Effector memory CD4-positive, alpha-beta T cell (primary cell): ENCODE measurements around the gene FBN1.

Experiments used
- DNase-seq, 3 donors: peaks; one replicate each; pipeline ENCODE4 v3.0.0-alpha.2; 2020
- H3K27ac ChIP-seq: 2 replicates; pipeline ENCODE4 v1.7.0; 2013; ENCODE audit warnings: mild to moderate bottlenecking, low read length, moderate library complexity; ENCODE audit not compliant: insufficient read depth, poor library complexity, severe bottlenecking
- H3K27me3 ChIP-seq: replicated peaks from 2 replicates; pipeline ENCODE4 v1.7.0; 2013; ENCODE audit warnings: mild to moderate bottlenecking, low read length; ENCODE audit not compliant: insufficient read depth, control insufficient read depth, poor library complexity, severe bottlenecking
- H3K36me3 ChIP-seq: 2 replicates; pipeline ENCODE4 v1.7.0; 2013; ENCODE audit warnings: mild to moderate bottlenecking, low read length, moderate library complexity; ENCODE audit not compliant: control insufficient read depth, insufficient read depth
- H3K4me1 ChIP-seq: 2 replicates; pipeline ENCODE4 v1.7.0; 2013; ENCODE audit warnings: low read length, mild to moderate bottlenecking; ENCODE audit not compliant: control insufficient read depth, insufficient read depth, poor library complexity, severe bottlenecking
- H3K4me3 ChIP-seq: 2 replicates; pipeline ENCODE4 v1.7.0; 2013; ENCODE audit warnings: low read length, low read depth, mild to moderate bottlenecking; ENCODE audit not compliant: insufficient read depth, poor library complexity, severe bottlenecking
- H3K9me3 ChIP-seq: 2 replicates; pipeline ENCODE4 v1.7.0; 2013; ENCODE audit warnings: mild to moderate bottlenecking, low read length, moderate library complexity; ENCODE audit not compliant: control insufficient read depth

FBN1 gene

GRCh38 chr15:48532946-48533345 lies 112.6 kb downstream of the FBN1 start:
- Histone ChIP-seq H3K27ac (no peak overlapping the region), H3K36me3 (no peaks in the 10 kb centered on the region)

GRCh38 chr15:48530528-48530927 lies 115.0 kb downstream of the FBN1 start:
- Histone ChIP-seq H3K9me3 (no peaks in the 10 kb centered on the region), H3K27ac (no peak overlapping the region), H3K4me1 (no peaks in the 10 kb centered on the region), H3K4me3 (no peak overlapping the region), H3K36me3 (no peaks in the 10 kb centered on the region), H3K27me3 (no peaks in the 10 kb centered on the region)
- no peak for DNase-seq

More at GRCh38 chr15:48532946-48533345, 112.6 kb downstream of the FBN1 start:
- no peak overlapping the region for H3K4me3 ChIP-seq
- H3K4me1 ChIP-seq: no peaks in the 10 kb centered on the region
- DNase-seq: no peak
- no peaks in the 10 kb centered on the region for H3K27me3 ChIP-seq
- no peaks in the 10 kb centered on the region for H3K9me3 ChIP-seq

DNA sequence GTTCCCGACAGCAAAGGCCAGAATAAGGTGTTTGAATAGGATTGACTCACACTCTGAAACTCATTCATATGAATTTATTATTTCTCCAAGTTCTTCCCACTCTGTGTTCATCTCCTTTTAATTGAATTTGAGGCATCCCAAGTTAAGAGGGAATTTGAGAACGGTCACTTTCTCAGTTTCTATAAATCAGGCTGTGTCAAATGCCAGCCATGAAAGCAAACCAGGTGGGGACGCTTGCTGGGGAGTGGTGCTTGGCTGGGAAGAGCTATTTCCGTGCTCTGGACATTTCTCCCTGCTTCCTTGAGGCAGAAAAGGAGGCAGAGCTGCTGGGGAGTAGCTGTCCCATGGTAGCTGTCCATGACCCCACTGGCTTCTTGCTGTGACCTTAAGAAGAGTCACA lies 116.6 kb downstream of the FBN1 start:
- Histone ChIP-seq H3K4me3 (no peak overlapping the region), H3K27ac (no peak overlapping the region), H3K36me3 (no peaks in the 10 kb centered on the region), H3K4me1 (no peaks in the 10 kb centered on the region), H3K27me3 (no peaks in the 10 kb centered on the region), H3K9me3 (no peaks in the 10 kb centered on the region)
- DNase-seq: no peak

DNA sequence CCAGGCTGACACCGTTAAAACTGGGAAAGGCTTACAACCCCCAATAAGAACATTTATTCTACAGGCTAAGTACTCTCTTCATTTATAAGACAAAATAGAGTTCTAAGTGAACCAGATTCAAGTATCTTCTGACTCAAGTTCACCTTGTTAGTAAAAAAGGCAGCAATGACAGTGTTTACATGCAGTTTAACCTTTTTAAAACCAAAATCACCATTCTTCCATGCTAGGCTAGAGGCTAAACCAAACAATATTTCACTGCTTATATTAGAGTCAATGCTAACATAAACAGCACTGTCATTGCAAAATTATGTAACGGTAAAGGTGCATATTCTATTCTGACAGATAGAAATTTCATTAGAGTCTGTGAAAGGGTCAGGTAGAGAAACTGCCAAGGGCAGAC lies 118.0 kb downstream of the FBN1 start:
- Histone ChIP-seq H3K27ac (no peak overlapping the region), H3K4me3 (no peak overlapping the region), H3K27me3 (no peaks in the 10 kb centered on the region), H3K36me3 (no peaks in the 10 kb centered on the region), H3K4me1 (no peaks in the 10 kb centered on the region), H3K9me3 (no peaks in the 10 kb centered on the region)
- DNase-seq: no peak

- Histone ChIP-seq H3K27me3 (no peaks in the 10 kb centered on the region), H3K4me1 (no peaks in the 10 kb centered on the region), H3K27ac (no peak overlapping the region), H3K9me3 (no peaks in the 10 kb centered on the region), H3K4me3 (no peak overlapping the region), H3K36me3 (no peaks in the 10 kb centered on the region)
- DNase-seq: no peak
Measured at GRCh38 chr15:48522911-48523310, 122.6 kb downstream of the FBN1 start.

DNA sequence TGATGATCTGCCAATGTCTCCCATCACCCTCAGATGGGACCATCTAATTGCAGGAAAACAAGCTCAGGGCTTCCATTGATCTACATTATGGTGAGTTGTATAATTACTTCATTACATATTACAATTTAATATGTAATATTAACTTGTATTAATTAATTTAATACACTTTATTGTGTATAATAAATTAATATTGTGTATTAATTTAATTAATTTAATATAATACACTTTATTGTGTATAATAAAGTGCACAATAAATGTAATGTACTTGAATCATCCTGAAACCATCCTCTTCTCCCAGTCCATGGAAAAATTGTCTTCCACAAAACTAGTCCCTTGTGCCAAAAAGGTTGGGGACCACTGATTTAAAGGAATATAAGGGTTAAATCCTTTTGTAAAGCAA lies 123.4 kb downstream of the FBN1 start:
- no peaks in the 10 kb centered on the region for H3K4me1 ChIP-seq
- DNase-seq: no peak
- H3K36me3 ChIP-seq: no peaks in the 10 kb centered on the region
- H3K27me3 ChIP-seq: no peaks in the 10 kb centered on the region
- H3K4me3 ChIP-seq: no peak overlapping the region
- no peak overlapping the region for H3K27ac ChIP-seq
- H3K9me3 ChIP-seq: no peaks in the 10 kb centered on the region

DNA sequence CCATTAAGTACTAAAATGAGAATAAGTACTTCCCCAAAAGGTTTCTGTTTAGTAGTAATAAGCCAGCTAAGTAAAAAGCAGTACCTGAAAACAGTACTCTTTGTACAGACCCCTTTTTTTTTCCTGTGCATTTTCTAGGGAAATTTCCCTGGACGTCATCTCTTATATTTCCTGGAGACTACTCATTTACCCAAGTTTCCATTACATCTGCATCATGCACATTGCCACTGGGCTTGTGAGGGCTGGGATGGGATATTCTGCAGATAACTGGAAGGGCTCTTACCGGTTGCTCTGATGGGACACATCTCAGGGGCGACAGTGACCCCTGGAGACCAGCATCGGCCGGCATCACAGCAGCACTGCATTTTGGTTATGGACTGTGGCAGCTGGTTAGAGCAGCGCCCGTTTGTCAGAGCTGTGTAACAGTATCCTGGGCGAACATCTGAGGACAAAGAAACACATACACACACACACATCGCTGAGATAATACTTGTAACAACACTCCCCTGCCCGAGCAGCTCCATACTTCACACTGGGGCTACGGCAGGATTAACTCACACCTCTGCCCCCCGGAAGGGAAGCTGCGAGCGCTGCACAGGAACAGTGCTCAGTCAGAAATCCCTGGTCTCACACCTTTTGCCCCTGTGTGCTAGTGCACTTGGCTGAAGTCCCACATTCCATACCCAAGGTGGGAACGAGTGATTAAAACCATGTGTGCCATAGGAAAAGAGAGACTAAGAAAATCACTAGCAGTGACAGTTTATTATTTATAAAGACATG lies 124.9 kb downstream of the FBN1 start:
- no peak for DNase-seq
- Histone ChIP-seq H3K4me1 (no peaks in the 10 kb centered on the region), H3K4me3 (no peak overlapping the region), H3K27me3 (no peaks in the 10 kb centered on the region), H3K9me3 (no peaks in the 10 kb centered on the region), H3K36me3 (no peaks in the 10 kb centered on the region), H3K27ac (no peak overlapping the region)

DNA sequence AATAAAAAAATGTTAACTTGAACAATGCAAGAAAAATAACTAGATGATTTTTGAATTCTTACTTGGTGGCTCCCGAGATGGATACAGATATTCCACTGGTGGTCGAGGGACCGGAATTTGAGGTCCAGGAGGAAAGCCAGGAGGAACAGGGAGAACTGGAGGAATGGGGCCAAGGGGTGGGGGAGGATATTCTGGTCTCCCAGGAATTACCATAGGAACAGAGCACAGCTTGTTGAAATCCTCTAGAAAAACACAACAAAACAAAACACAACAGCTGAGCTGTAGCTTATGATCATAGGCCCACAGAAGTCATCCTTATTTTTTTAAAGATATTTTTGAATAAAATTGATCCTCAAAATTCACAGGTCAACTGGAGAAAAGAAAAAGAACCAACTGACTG lies 129.4 kb downstream of the FBN1 start:
- no peak for DNase-seq
- Histone ChIP-seq H3K4me3 (no peak overlapping the region), H3K27ac (no peak overlapping the region), H3K27me3 (no peaks in the 10 kb centered on the region), H3K9me3 (no peaks in the 10 kb centered on the region), H3K4me1 (no peaks in the 10 kb centered on the region), H3K36me3 (no peaks in the 10 kb centered on the region)

DNA sequence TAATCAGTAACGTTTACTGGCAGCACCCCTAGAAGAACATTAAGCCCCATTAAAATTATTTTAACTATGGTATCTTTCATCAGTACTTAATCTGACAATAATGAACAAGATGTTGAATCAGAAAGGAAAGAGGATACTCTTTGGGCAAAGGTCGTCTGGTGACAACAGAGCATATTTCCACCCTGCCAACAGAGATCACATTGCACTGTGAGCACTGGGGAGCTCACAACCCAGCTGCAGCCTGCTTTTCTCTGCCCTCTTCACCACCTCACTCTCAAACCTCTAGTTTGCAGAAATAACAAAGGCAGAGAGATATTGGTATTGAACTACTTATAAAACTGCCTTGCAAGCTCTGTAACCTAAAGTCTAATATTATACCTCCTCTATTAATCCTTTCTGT lies 130.0 kb downstream of the FBN1 start:
- Histone ChIP-seq H3K36me3 (no peaks in the 10 kb centered on the region), H3K4me3 (no peak overlapping the region), H3K4me1 (no peaks in the 10 kb centered on the region), H3K27me3 (no peaks in the 10 kb centered on the region), H3K27ac (no peak overlapping the region), H3K9me3 (no peaks in the 10 kb centered on the region)
- no peak for DNase-seq

DNA sequence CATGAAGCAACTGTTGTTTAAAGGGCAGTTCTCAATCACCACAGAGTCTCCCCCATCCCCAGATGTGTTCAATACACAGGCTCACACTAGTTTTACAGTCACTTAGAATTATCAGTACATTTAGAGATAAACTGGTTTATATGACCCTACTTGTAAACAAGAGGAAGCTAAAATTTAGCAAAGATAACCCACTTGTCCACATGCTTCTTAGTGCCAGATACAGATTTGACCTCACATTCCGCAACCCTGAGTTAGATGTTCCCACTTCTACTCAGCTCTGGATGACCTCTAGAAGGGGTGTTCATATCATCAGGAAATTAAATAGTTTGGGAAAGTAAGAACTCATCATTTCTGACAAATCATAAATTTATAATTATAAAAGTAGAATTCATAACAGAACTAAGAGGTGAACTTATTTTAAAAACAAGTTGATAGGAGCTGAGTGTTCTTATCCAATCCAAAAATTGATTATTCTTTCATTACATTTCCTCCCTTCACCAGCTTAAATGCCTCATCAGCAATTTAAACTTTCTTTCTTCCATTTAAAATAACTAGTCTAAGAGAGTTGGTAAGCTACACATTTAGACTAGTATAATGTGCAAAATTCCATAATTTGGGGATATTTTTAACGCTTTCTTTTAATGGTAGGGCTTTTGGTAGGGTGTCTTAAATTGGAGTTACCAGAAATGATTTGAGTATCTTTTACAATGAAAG lies 131.2 kb downstream of the FBN1 start:
- Histone ChIP-seq H3K27ac (no peak overlapping the region), H3K36me3 (no peaks in the 10 kb centered on the region), H3K4me1 (no peaks in the 10 kb centered on the region), H3K4me3 (no peak overlapping the region), H3K27me3 (no peaks in the 10 kb centered on the region), H3K9me3 (no peaks in the 10 kb centered on the region)
- no peak for DNase-seq
